Astrocyte of the cerebellum (primary cell): ENCODE data around the gene TMEM252.

Source experiments
- DNase-seq: peaks from one replicate; pipeline ENCODE4 v3.0.0-alpha.2; 2011; ENCODE audit warnings: low read depth
- H3K4me3 ChIP-seq: 2 replicates; pipeline ENCODE4 v1.5.1; 2011; ENCODE audit warnings: mild to moderate bottlenecking, low read depth, low read length, moderate library complexity
- in situ Hi-C: cut with HindIII; loops from 2 replicates; pipeline ENCODE4 v1.10.0; 2017; ENCODE audit warnings: low sequenced_read_pairs
- TF ChIP-seq, protein P1 (sequence below): IDR thresholded peaks from 2 replicates; pipeline ENCODE4 v1.5.1; 2012; ENCODE audit warnings: low read length, low read depth, moderate library complexity, mild to moderate bottlenecking; ENCODE audit errors: missing control alignments

Gene TMEM252

DNA sequence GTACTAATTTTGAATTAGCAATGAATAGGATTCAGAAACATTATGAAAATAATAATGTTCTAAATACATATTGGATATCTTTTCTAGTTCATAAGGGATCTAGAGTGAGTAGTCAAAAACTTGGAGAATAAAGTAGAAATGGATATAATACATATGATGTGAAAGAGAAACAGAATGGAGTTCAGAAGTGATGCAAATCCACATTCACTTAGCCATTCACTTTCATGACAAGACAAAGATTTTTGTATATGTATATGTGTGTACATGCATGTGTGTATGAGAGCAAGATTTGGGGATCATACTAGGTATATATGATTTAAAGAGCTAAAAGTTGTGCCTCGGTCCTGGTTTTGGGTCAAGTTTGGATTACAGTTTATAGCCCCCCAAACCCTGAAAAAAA, 34.1 kb downstream of the TMEM252 start:
- DNase-seq = no peak
- in situ Hi-C loops = no loop called here
- TF ChIP-seq, protein P1, sequence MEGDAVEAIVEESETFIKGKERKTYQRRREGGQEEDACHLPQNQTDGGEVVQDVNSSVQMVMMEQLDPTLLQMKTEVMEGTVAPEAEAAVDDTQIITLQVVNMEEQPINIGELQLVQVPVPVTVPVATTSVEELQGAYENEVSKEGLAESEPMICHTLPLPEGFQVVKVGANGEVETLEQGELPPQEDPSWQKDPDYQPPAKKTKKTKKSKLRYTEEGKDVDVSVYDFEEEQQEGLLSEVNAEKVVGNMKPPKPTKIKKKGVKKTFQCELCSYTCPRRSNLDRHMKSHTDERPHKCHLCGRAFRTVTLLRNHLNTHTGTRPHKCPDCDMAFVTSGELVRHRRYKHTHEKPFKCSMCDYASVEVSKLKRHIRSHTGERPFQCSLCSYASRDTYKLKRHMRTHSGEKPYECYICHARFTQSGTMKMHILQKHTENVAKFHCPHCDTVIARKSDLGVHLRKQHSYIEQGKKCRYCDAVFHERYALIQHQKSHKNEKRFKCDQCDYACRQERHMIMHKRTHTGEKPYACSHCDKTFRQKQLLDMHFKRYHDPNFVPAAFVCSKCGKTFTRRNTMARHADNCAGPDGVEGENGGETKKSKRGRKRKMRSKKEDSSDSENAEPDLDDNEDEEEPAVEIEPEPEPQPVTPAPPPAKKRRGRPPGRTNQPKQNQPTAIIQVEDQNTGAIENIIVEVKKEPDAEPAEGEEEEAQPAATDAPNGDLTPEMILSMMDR = no peak
- H3K4me3 ChIP-seq = no peak overlapping the region

DNA sequence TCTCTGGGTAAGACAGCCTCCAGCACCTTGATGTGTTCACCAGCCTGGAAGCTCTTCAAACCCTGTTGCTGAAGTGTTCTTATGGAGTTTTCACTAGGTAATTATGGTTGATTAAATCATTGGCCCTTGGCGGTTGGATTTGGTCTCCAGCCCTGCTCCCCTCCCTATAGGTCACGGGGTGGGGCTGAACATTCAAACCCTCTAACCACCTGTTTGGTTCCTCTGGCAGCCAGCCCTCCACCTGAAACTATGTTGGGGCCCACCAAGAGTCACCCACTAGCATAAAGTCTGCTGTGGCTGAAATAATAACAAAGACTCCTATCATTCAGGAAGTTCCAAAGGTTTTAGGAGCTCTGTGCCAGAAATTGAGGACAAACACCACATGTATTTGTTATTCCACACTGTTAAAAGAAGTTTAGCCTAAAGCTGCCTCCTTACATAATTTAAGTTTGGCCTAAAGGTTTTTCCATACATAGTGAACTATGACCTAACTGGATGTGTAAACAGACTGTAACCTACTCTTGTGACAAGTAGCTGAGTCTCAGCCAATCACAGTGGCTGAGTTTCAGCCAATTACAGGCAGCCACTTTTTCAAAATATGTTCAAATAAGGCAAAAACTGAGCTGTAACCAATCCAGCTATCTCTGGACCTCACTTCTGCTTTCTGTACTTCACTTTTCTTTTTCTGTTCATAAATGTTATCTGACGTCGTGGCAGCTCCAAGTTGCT, 34.8 kb downstream of the TMEM252 start:
- DNase-seq = no peak
- TF ChIP-seq, protein P1 = no peak
- no peak overlapping the region for H3K4me3 ChIP-seq
- in situ Hi-C loops = no loop called here

DNA sequence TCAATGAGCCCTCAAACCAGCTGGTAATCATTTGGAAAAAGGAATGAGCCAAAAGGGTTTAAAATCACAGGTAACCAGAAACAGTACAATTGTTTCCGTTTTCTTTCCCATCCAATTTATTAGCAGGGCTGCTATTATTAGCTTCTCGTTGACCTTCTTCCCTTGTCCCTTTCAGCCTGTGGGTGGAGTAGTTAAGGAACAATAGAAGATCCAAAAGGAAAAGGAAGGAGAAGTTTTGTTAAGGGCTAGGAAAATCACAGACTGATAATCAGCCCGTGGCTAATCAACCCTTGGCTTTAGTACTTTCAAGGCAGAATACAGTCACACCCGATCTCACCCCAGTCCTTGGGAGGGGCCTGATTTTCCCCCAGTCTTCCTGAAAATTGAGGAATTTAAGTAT, 38.4 kb downstream of the TMEM252 start:
- no peak overlapping the region for H3K4me3 ChIP-seq
- DNase-seq = no peak
- in situ Hi-C loops = no loop called here
- TF ChIP-seq, protein P1 = no peak

DNA sequence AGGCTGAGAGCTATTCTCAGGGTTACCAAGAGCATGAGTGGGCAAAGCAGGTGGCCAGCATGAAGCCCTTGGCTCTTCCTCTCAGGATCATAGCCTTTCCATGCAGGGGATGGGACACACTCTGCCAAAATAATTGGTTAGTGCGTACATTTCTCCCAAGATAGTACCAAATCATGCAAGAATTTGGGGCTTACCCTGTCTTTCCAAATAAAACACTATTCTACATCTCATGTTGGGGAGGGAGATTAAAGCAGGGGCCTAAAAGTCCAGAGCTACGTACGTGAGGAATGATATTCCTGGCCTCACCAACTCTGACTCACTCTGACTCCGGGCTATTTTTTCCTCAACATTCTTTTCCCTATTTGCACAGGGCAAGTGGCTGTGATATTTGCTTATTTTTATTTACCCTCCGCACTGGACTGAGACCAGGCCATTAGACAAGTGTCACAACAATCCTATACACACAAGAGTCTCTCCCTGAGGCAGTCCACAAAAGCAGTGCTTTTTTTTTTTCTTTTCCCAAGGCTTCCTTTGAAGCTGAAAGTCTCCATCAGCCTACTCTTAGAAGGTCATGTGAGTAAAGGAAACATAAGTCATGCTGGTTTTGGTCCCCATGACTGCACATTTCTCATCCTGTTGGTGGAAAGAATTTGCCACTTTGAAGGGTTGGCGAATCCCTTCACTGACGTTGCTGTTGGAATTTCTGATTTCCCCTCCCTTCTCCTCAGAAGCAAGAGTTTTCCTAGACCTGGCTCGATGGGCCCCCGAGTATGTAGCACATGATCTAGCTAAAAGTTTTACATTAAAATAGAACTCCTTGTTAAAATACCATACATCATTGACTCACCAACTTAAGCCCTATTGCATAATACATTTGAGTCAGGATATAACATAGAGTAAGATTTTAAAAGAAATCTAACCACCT, 40.0 kb downstream of the TMEM252 start:
- DNase-seq = no peak

DNA sequence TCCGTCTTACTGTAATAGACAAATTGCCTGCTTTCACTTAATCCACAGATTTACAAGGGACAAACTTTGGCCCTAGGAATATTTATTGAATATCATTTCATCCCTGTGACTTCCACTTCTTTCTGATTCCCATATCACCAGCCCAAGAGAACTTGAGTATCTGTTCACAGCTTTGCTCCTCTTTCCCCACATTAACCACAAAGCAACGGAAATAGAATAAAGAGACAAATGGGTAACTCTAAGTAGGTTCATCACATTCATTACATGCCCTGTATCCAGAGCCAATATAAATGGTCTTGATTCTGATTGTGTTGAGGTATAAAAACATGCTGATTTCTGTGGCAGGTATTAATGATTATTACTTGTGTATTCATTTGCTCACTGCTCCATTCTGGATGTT, 41.9 kb downstream of the TMEM252 start:
- in situ Hi-C loops = no loop called here
- DNase-seq = no peak
- TF ChIP-seq, protein P1 = no peak

More for the DNA sequence above, 40.0 kb downstream of the TMEM252 start:
- TF ChIP-seq, protein P1 = no peak
- no peak overlapping the region for H3K4me3 ChIP-seq
- in situ Hi-C loops = no loop called here

DNA sequence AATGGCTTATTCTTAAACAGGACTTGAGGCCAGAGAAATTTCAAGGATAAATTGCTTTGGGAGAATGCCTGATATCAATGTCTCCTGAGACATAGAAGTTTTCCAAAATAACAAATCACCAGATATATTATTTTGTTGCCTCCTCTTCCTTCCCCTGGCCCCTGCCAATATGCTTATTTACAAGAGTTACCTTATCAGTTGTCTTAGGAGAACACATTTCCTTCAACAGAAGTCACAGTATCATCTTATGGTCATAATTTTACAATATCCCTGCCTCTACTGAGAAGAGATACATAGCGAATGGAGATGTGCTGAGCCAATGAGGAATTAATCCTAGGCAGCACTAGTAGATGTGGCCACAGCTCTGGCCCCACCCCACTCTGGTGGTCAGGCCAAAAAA, 43.1 kb downstream of the TMEM252 start:
- DNase-seq = no peak
- no peak overlapping the region for H3K4me3 ChIP-seq
- in situ Hi-C loops = no loop called here
- TF ChIP-seq, protein P1 = no peak

More for the DNA sequence above, 41.9 kb downstream of the TMEM252 start:
- no peak overlapping the region for H3K4me3 ChIP-seq
